ENCODE data around the gene PCDHGB2. TPM values are rescaled to one million over a fixed set of nuclear protein-coding genes. Genes with fewer than 3 reads are reported as not detected.
A peak's percentile ranks its signal among the peaks of the same experiment; 100 is the strongest.

PCDHGB2 gene
- total RNA-seq, 1 donor from 2014 or later, result 8.9 TPM

GRCh38 chr5:141320225-141321169 lies 39.3 kb upstream of the PCDHGB2 start, which contains the start of gene TAF7:
Gene TAF7, minus strand, starts transcription at chr5:141320784. Its CDS starts 740 bp downstream, at chr5:141320044.
- Mint-ChIP-seq H3K9me3 (ENCODE audit: unreplicated experiment) (peaks cover 39% of the 10 kb centered on the region), H3K27ac (ENCODE audit: unreplicated experiment) (peak within 1 kb of the TSS; percentile 99), H3K27me3 (ENCODE audit: unreplicated experiment) (peaks cover 14% of the 10 kb centered on the region), H3K4me3 (ENCODE audit: unreplicated experiment) (peak within 1 kb of the TSS; percentile 95), H3K36me3 (ENCODE audit: unreplicated experiment) (peaks cover 35% of the 10 kb centered on the region), H3K4me1 (ENCODE audit: low read depth, unreplicated experiment) (peaks cover 2% of the 10 kb centered on the region)
- TF ChIP-seq CTCF (IDR thresholded peaks at IDR 0.05; ENCODE audit: partially characterized antibody, unreplicated experiment), result peak; percentile 89
- DNase-seq, result peak; percentile 95

GRCh38 chr5:141322261-141322660 lies 37.5 kb upstream of the PCDHGB2 start:
- Mint-ChIP-seq H3K9me3 (ENCODE audit: unreplicated experiment) (peaks cover 35% of the 10 kb centered on the region), H3K4me3 (ENCODE audit: unreplicated experiment) (peak overlapping the region; percentile 95), H3K36me3 (ENCODE audit: unreplicated experiment) (peaks cover 39% of the 10 kb centered on the region), H3K4me1 (ENCODE audit: low read depth, unreplicated experiment) (peaks cover 2% of the 10 kb centered on the region), H3K27me3 (ENCODE audit: unreplicated experiment) (peaks cover 15% of the 10 kb centered on the region), H3K27ac (ENCODE audit: unreplicated experiment) (no peak overlapping the region)
- TF ChIP-seq CTCF (IDR thresholded peaks at IDR 0.05; ENCODE audit: partially characterized antibody, unreplicated experiment), result no peak
- DNase-seq, result no peak

- H3K4me1 Mint-ChIP-seq (ENCODE audit: low read depth, unreplicated experiment), result no peaks in the 10 kb centered on the region
- DNase-seq, result peak; percentile 75
- H3K27me3 Mint-ChIP-seq (ENCODE audit: unreplicated experiment), result peaks cover 7% of the 10 kb centered on the region
- TF ChIP-seq CTCF (IDR thresholded peaks at IDR 0.05; ENCODE audit: partially characterized antibody, unreplicated experiment), result peak; percentile 47
- H3K27ac Mint-ChIP-seq (ENCODE audit: unreplicated experiment), result peak overlapping the region; percentile 99
- peak overlapping the region; percentile 96 for H3K4me3 Mint-ChIP-seq (ENCODE audit: unreplicated experiment)
- H3K9me3 Mint-ChIP-seq (ENCODE audit: unreplicated experiment), result peaks cover 8% of the 10 kb centered on the region
- H3K36me3 Mint-ChIP-seq (ENCODE audit: unreplicated experiment), result peaks cover 45% of the 10 kb centered on the region
These were observed 33.5 kb upstream of the PCDHGB2 start for GRCh38 chr5:141326088-141326854.

- no peak for TF ChIP-seq CTCF (IDR thresholded peaks at IDR 0.05; ENCODE audit: partially characterized antibody, unreplicated experiment)
- Mint-ChIP-seq H3K4me3 (ENCODE audit: unreplicated experiment) (no peak overlapping the region), H3K36me3 (ENCODE audit: unreplicated experiment) (peaks cover 58% of the 10 kb centered on the region), H3K4me1 (ENCODE audit: low read depth, unreplicated experiment) (no peaks in the 10 kb centered on the region), H3K9me3 (ENCODE audit: unreplicated experiment) (peaks cover 6% of the 10 kb centered on the region), H3K27me3 (ENCODE audit: unreplicated experiment) (peaks cover 8% of the 10 kb centered on the region), H3K27ac (ENCODE audit: unreplicated experiment) (no peak overlapping the region)
- no peak for DNase-seq
These were observed 31.6 kb upstream of the PCDHGB2 start for GRCh38 chr5:141328231-141328630.

Measured in glutamatergic neuron (in vitro differentiated cells).